ENCODE results near the gene SMO.

SMO gene

DNA sequence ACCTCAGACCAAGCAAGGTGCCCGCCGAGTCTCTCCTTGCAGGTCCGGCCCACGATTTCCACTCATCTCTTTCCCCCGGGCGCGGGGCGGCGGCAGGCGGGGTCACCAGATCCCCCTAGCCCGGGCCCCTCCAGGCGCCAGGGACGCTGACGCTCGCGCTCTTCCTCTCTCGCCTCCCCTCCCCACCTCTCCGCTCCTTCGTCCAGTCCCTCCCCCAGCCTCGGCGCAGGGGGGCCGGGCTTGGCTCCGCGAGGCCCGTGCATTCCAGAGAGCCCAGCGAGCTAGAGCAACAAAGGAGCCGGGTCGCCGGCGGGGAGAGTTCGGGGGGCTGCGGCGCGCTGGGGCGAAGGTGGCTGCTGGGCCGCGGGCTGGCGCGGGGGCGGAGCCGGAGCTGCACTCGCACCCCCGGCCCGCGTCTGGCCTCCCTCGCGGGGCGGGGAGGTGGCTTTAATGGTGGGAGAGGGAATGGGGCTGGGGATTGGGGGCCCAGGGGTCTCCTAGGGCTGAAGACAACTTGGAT lies at the start of gene SMO:
SMO (plus strand) TSS at position 262 of the 520 bp plus-strand sequence. CDS start 519 bp downstream, outside the sequence.
- peak; percentile 18 for DNase-seq

DNA sequence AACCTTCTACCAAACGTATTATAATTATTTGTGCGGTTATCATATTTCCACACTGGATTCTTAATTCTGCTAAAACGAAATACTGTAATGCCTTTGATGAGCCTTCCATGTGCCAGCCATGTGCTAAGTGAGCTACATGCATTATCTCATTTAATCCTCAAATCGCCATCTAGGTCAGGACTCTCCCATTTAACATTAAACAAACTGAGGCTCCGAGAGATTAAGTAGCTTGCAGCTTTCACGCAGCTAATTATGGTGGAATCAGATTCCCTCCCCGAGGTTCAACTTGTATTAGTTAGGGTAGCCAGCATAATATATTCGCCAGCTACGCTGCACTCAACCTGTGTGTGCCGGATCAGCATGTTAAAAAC lies 44.7 kb upstream of the SMO start:
- DNase-seq = no peak

DNA sequence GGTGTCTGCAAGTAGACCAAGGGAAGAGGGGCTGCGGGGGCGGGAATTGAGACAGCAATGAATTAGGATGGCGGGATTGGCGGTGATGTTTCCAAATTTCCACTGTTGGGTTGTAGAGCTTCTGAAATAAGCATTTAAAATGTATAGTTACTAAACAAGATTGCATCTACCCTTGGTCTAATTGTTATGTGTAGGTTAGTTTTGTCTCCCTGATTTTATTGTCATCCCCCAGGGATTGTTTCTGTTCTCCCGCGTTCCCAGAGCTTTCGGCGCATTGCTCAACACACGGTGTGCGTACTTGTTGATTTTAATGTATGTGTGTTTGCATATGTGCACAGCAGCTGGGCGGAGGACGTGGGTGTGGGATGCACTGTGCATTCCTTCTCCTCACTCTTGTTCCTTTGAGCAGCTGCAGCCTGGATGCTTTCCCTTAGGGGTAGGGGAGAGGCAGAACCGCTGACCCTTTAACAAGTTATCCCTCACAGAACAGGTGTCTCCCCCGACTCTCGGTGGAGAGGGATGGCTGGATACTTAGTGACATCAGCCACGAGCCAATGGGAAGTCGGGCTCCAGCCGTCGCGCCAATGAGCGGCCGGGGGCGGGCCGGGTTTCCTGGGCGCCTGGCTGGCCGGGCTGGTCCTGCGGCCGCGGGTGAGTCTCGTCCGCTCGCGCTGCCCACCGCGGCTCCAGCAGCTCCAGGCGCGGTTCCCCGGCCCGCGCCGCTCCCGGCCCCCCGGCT lies 44.2 kb upstream of the SMO start, which contains the start of gene TSPAN33:
TSPAN33 (plus strand) TSS at position 613 of the 739 bp plus-strand sequence. CDS start 274 bp downstream, outside the sequence.
- peak; percentile 74 for DNase-seq

DNA sequence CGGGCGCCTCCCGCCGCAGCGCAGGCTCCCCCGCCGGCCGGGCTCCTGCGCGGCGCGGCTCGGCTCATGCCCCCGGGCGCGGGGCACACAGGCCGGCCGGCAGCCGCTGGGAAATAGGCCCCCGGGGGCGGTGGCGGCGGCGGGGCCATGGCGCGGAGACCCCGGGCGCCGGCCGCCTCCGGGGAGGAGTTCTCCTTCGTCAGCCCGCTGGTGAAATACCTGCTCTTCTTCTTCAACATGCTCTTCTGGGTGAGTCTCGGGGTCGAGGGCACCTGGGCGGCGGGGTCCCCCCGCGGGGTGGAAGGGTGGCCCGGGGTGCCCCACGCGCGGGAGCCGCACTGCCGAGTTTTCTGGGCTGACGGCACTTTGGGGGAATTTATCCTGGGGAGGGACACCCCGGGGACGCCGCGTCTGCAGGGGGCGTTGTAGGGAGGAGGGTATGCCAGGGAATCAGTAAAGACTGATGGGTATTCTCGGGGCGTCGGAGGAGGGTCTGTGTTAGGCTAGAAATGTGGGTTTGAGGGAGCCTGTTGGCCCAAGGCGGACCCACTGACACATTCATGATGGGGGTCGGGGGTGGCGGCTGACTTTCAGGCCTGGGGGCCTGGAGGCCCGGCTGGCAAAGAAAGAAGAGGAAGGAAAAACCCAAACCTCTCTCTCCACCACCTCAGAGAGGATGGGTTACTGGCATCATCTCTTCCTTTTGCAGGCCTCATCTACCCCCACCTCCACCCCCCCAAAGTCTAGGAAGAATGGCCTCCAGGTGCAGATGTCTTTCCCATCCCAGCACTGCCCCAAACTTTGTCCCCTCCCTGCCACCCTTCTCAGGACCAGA lies 43.4 kb upstream of the SMO start:
- DNase-seq = peak; percentile 37

DNA sequence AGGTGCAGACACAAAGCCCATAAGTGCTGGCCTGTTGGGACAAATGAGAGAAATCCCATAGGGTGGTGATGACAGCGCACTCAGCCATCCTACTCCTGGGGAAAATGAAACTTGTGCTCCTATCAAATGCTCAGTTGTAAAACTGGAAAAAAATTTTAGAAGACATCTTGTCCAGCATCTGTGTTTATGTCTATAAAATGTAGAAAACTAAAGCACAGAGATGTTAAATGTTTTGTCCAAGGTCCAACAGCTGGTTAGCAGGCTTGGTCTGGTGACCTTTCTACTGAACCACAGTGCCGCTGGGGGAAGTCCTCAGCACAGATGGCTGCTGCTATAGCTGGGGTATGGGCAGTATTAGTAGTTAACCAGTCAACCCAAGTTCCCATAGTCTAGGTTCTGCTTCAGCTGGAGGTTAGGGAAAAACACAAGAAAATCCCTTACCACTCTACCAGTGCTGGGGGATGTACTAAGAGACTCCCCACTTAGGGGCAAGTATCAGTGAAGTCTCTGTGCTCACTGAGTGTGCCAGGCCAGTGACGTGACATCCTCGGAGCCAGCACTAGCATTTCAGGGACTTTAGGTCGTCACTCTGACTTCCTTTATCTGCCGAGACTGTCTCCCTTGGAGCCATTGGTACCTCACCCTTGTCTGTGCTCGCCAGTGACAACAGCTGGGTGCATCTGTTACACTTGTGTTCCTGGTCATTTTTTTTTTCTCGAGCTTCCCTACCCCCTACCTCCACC lies 42.0 kb upstream of the SMO start:
- no peak for DNase-seq

DNA sequence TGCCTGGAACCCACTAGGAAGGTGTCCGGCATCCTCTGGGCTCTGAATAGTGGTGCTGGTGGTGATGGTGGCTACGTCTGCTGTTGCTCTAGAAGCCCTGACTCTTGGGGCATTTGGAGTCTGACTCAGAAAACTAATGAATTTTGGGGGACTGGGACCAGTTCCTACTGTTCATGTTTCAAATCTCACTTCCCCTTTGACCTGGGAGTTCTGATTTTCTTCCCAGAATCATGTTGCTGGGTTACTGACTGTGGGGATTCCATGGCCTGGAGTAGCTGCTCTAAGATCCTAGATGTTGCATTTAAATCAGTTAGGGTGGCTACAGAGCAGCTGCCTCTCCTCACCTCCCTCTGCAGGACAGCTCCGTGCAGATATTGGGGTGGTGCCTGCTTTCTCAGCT lies 40.7 kb upstream of the SMO start:
- DNase-seq = no peak

DNA sequence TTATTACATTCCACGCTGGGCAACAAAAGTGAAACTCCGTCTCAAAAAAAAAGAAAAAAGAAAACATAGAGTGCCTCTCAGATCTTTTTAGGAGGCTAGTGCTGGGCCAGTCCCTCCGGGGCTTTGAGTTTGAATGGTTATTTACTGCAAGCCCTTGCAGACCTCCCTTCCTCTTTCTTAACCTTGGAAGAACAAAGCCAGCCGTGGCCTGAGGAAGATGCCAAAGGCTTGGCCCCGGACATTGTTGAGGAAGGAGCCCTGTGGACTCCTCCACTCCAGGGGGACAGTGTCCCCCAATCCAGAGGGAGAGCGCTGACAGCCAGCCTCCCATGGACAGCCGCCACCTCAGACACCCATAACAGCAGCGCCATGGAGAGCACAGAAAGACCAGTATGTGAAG lies 38.9 kb upstream of the SMO start:
- no peak for DNase-seq

DNA sequence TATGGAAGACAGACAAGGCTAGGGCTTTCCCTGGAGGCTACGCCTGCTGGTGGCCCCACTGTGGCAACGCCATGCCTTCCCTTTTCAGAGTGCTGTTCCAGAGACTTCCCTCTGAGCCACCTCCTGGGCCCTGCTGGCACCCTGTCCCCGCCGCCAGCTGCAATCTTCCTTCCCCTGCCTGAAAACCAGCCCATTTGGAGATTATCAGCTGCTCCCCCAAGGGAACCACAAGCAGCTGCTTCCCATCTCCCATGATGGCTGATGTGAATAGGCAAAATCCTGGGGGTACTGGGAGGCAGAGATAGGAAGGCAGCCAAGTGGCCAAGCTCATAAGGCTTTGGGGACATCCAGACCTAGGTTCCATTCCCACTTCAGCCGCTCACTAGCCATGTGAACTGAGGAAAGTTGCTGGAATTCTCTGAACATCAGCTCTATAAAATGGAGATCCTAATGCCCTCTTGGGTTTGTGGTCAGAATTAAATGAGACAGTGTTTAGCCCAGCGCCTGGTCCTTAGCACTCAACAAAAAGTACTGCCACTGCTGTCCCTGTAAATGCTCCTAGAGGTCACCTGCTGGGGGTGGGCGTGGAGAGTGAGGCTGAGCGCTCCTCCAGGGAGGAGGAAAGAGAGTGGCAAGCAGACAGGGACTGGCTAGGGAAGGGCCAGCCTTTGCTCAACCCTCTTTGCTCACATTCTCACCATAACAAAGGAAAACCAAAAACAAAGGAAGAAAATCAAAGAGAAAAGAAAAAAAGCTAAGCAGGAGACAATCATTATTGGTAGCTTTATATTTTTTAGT lies 38.0 kb upstream of the SMO start:
- DNase-seq = no peak

DNA sequence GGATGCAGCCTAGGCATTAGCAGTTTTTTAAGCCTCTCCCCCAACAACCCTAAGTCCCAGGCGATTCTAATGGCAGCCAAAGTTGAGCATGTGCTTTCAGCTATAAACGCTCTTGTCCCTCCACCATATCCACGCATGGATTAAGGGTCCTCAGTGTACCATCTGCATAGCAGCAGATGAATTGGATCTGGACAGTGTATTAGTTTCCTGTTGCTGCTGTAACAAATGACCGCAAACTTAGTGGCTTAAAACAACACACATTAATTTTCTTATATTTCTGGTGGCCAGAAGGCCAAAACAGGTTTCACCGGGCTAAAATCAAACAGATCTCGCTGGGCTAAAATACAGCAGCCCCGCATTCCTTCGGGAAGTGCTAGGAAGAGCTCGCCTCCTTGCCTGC lies 30.8 kb upstream of the SMO start:
- no peak for DNase-seq

DNA sequence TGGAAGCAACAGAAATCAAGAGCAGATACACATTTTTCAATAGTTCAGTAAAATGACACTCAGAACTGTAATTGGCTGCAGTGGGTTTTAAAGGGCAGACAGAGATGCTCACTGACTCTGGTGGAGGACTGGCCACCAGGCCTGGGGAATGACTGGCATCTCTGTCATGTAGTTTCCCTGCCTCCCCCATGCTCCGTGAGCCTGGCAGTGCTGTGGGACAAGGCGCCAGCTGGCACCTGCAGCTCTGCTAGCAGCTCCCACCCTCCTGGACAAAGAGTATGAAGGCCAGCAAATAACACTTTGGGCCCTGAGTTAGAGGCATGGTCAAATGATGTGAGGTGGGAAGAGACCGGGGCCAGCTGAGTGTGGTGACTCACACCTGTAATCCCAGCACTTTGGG lies 28.9 kb upstream of the SMO start:
- no peak for DNase-seq

DNA sequence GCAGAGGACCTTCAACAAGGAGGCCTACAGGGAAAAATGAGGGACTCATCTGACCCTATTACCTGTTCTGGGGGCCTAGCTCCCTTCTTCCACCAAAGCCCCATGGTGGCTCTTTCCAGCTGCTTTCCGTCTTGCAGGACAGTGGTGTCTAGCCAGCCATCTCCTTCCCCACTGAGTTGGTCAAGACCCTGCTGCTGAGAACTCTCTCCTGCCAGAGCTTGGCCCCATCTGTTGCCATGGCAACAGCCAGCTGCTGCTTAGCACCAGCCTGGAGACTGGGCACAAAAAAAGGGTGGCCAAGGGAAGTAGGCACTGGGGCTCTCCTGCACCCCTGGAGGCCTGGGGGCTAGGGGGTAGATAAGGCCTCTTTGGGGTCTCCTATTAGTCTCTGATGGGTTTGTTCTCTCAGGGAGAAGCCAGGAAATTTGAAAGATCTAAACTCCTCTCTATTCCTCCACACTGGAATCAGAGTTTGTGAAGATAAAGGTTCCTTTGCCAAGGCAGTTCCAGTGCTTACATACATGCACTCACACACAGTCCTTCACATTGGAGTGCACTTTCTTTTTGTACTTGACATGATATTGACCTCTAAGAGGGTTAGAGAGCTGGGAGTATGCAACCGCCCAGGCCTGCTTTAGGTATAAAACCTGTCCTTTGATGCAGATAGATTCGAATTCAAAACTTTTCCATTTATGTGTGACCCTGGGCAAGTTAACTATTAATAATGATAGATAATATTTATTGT lies 28.1 kb upstream of the SMO start:
- DNase-seq = no peak

DNA sequence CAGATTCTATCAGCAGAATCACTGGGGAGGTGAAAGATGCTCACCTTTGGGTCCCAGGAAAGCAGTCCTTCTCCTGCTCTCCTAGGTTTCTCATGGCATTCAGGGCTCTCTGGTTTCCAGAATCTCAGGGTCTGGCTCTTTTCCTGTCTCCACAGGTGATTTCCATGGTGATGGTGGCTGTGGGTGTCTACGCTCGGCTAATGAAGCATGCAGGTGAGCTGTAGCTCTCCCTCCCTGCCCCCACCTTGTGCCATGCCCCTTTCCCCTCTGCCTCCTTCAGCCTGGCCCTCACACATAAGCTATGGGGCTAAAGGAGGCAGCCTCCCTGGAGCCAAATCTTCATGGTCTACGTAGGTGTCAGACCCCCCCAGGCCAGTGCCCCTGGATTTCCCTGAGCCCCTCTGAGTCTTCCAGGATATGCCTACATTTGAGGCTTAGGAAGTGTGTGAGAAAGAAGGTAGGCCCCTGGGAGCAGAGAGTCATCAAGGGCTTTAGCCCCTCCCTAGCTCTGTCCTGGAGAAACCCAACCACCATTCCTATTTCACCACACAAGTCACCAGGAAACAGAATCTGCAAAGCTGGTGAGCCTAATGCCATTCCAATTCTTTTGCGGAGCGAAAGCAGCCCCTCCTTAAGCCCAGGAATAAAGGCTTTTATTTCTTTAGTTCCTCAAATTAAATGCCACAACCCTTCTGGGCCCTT lies 26.8 kb upstream of the SMO start:
- no peak for DNase-seq

DNA sequence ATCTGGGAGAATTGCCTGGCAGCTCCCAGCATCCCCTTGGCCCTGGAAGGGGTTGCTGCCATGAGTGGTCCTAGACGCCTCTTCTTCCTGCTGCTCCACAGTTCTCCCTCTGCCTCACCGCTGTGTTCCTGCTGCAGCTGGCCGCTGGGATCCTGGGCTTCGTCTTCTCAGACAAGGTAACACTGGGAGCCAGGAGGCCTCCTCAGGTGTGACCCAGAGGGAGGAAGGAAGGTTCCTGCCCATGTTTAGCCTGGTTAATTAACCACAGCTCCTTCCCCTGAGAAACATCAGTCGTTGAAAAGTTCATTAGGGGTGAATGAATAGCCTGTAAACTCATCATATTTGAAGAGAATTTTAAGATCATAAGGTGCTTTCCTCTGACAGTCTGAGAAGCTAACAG lies 25.7 kb upstream of the SMO start:
- no peak for DNase-seq

DNA sequence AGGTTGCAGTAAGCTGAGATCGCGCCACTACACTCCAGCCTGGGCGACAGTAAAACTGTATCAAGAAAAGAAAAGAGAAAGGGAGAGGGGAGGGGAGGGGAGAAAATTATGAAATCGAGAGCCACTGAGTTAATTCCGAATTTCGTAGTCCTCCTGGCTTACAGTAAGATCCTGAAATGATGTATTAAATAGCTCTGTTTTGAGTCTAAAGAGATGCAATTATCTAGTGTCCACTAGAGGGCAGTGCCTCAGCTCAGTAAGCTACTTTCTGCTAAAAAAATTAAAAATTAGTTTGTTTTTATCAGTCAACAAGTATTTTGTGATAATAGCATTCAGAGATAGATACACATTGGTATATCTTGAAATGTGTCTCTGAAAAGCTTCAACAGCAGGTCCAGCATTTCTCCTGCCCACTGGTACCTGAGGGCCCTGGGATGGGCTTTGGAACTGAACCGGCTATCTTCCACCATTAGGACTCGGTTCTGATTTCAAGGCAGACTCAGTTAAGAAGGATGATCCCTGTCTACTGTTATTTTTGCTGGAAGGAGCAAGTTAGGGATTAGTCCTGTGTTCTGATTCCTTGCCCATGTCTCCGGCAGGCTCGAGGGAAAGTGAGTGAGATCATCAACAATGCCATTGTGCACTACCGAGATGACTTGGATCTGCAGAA lies 24.4 kb upstream of the SMO start:
- no peak for DNase-seq

DNA sequence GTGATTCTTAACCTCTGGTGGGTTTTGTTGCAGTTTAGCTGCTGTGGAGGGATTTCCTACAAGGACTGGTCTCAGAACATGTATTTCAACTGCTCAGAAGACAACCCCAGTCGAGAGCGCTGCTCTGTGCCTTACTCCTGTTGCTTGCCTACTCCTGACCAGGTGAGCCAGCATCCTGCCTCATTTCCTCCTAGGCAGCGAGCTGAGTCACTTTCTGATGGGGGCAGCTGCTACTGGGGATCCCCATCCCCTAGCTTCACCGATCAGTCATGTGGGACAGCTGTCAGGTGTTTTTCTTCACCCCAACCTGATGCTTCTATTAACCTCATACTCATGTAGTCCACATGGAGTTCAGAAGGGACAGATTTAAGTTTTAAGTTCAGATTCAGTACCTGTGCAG lies 21.7 kb upstream of the SMO start:
- no peak for DNase-seq

DNA sequence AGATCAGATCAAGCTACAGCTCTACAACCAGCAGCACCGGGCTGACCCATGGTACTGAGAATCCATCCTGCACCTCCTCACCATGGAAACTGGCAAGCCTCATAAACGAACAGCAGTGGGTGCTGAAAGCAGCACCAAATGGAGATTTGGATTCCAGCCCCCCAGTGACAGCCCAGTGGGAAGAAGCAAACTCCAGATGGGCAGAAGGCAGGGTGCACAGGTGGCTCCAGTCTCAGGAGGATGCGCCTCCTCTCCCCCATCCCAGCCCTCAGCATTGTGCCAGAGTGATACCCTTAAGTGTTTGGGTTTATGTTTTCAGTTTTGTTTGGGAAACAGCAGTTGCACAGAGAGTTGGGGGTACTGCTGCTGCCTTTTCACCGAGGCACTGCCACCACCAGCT lies 20.6 kb upstream of the SMO start:
- no peak for DNase-seq

DNA sequence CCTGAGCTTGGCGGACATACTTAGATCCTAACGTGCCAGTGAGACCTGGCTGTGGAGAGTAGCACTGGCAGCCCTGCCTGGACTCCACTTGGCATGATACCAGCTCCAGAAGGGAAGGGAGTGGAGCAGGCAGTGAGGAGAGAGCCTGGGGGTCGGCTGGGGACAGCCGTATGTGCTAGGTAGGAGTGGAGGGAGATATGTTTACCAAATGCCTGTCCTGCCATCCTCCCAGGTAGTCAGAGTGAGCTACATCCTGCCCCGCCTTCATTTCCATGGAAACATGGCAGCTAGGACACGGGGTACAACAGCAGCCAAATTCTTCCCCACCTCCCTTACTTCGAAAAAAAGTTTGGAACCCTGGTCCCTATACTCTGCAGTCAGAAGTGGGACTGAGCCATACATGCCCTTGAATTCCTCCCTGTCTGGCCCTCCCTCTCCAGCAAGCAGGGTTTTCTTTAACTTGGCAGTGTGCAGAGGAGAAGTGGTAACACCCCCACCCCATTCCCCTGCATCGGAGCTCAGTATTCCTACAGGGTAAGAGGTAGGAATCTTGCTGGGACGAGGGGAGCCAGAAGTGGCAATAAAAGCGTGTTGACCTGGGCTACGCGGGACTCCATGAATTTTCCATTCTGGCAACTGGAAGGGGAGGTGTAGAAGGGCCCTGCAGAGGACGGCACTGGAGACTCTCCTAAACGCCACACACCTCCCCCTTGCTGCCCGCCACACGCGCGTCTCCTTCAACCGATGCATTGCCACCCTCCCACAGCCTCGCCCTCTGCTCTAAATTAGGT lies 20.0 kb upstream of the SMO start:
- no peak for DNase-seq

DNA sequence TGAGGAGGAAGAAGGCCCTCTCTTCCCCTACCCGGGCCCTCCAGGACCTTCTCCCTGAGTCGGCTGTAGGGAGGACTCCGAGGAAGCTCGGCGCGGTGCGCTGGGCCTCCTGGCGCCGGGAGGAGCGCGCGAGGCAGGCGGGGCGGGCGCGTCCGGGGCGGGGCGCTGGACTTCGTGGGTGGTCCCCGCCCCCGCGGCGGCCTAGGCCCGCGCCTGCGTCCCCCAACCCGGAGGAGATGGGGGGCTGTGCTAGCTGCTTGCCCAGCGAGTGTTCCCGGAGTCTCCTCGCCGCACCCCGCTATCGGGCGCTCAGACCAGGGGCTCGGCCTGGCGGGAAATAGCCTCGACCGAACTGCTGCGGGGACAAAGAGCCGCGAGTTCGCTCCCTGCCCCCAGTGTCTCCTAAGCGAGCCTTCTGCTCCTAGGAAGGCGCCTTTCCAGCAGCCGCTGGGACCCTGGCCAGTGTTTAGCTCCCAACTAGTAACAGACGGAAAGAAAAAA lies 19.2 kb upstream of the SMO start:
- peak; percentile 54 for DNase-seq

DNA sequence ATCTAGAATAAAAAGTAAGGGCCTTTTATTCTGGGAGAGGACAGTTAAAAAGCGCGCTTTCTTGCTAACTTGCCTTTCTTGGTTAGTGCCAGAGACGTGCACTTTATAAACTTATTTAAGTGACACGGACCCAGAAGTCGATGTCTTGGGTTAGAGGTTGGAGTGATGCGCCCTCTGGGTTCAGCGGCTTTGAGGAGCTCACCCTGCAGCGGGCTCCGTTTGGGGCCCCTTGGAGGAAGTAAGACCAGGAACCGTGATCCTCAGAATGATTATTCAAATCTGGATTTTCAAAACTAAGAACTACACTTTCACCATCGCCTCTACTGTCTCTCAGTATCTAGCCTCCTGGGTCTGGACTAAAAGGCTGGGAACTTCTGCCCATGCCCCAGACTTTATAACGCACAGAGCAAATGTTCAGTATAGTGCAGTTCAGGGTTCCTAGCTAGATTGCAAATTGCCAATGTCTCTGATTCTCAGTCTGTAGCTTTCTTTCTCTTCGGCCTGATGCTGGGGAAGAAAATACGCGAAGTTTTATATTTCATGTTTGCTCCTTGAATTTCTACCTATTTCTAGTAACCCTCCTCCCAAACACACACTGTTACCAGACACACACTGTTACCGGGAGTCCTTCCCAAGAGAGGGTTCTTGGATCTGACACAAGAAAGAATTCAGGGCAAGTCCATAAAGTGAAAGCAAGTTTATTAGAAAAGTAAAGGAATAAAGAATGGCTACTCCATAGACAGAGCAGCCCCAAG lies 18.6 kb upstream of the SMO start:
- peak; percentile 12 for DNase-seq
